Measurements from ENCODE around the gene PNMT.

The PNMT gene

GRCh38 chr17:39711851-39712250 is 43.6 kb downstream of the PNMT start:
- no peak for DNase-seq

- DNase-seq = no peak
These were observed 46.0 kb downstream of the PNMT start for GRCh38 chr17:39714234-39714633.

- DNase-seq = no peak
These were observed 47.3 kb downstream of the PNMT start for GRCh38 chr17:39715375-39716072.

GRCh38 chr17:39716073-39716818 is 48.0 kb downstream of the PNMT start:
- no peak for DNase-seq

GRCh38 chr17:39716879-39717536 is 48.8 kb downstream of the PNMT start:
- no peak for DNase-seq

- DNase-seq = no peak
These were observed 49.4 kb downstream of the PNMT start for GRCh38 chr17:39717660-39718059.

- DNase-seq = no peak
These were observed 51.5 kb downstream of the PNMT start for GRCh38 chr17:39719563-39720355.
